Mucosa of rectum (tissue), 2 donors: Measurements from ENCODE around the gene RFLNA.

ENCODE experiments used
- H3K27ac ChIP-seq, 2 donors: one replicate each; pipeline ENCODE4 v1.7.0; 2013; ENCODE audit warnings: inconsistent platforms in 2 of 2, low read depth in 2 of 2, low read length in 2 of 2
- H3K27me3 ChIP-seq, 2 donors: one replicate each; pipeline ENCODE4 v1.7.0; 2013; ENCODE audit warnings: low read length in 2 of 2; ENCODE audit not compliant: control insufficient read depth in 2 of 2, insufficient read depth in 2 of 2
- H3K36me3 ChIP-seq, 2 donors: one replicate each; pipeline ENCODE4 v1.7.0; 2013; ENCODE audit warnings: low read length in 2 of 2; ENCODE audit not compliant: control insufficient read depth in 2 of 2, insufficient read depth in 2 of 2
- H3K4me1 ChIP-seq, 2 donors: one replicate each; pipeline ENCODE4 v1.7.0; 2013; ENCODE audit warnings: low read length in 2 of 2, mild to moderate bottlenecking in 1 of 2; ENCODE audit not compliant: control insufficient read depth in 2 of 2, insufficient read depth in 2 of 2
- H3K4me3 ChIP-seq, 2 donors: one replicate each; pipeline ENCODE4 v1.7.0; 2013; ENCODE audit warnings: low read length in 2 of 2
- H3K9ac ChIP-seq, 2 donors: one replicate each; pipeline ENCODE4 v1.7.0; 2013; ENCODE audit warnings: low read length in 2 of 2, low read depth in 1 of 2, mild to moderate bottlenecking in 1 of 2
- H3K9me3 ChIP-seq, 2 donors: one replicate each; pipeline ENCODE4 v1.7.0; 2013; ENCODE audit warnings: low read length in 2 of 2; ENCODE audit not compliant: control insufficient read depth in 2 of 2
- donor health status: healthy.
- donor health status: Normal muscosa, but diverticular disease.

Gene RFLNA

DNA sequence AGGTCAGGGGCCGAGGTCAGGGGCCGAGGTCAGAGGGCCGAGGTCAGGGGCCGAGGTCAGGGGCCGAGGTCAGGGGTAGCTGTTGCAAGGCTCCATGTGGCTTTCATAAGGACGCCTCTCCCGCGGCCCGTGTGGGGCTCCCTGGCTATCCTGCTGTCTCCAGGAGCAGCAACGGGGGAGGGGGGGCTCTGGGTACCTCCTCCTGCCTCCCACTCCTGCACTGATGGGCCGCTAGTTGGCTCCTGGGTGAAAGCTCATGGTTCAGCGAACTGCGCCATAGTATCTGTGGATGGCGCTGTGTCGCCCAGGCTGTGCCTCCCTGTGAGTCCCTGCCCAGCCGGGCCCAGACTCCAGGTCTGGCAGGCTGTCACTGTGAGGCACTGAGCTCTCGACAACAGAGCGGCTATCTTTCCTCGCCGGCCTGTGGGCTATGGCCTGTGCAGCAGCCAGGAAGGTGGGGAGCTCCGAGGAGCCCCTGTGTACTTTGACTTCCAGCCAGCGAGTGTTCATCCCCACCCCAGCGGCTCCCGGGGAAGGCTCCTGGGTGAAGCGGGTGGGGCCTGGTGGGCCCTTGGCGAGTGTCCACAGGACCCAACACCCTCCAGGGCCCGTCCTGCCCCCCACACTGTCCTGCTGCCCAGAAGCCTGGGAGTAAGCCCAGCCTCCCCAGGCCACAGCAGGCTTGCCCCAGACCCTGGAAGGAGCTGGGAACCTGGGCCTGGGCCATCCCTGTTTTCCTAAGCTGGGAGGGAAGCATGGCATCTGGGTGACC lies 8.1 kb downstream of the RFLNA start:
- H3K36me3 ChIP-seq: peaks cover 7 to 9% of the 10 kb centered on the region in 2 donors
- H3K27ac ChIP-seq: no peak overlapping the region
- H3K9me3 ChIP-seq: no peaks in the 10 kb centered on the region
- H3K27me3 ChIP-seq: no peaks in the 10 kb centered on the region
- H3K4me3 ChIP-seq: no peak overlapping the region
- peaks cover 0 to 1% of the 10 kb centered on the region in 2 donors for H3K4me1 ChIP-seq
- no peak overlapping the region for H3K9ac ChIP-seq

DNA sequence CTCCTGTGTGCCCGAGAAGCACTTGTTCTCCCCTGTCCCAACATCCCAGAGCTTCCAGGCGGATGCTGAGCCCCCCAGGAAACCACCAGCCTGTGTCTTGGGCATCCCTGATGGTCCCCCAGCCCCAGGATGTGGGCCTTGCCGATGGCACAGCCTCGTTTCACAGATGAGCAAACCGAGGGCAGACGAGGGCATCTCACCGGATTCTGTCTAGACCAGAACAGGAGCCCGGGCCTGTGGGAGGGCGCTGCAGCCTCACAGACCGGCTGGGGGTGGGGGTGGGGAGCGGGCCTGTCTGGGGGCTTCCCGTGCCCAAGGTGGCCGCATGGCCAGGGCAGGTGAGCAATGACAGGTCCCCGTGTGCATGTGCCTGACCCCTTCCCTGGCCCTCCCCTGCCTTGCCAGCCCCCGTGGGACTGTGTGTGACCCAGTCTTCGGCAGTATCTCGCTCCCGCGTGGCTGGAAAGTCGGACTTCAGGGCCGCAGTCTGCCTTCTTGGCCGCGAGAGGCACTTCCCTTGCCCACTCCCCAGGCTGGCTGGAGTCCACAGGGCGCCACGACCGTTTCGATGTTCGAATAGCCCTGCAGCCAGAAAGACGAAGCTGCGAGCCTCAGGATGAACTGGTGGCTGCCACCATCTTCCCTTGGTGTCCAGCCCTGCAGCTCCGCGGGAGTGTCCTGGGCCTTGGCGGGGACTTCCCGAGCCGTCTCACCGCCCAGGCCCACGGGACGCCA lies 8.9 kb downstream of the RFLNA start:
- no peaks in the 10 kb centered on the region for H3K9me3 ChIP-seq
- no peak overlapping the region for H3K27ac ChIP-seq
- peaks cover 5 to 7% of the 10 kb centered on the region in 2 donors for H3K36me3 ChIP-seq
- H3K27me3 ChIP-seq: no peaks in the 10 kb centered on the region
- H3K4me1 ChIP-seq: no peaks in the 10 kb centered on the region
- no peak overlapping the region for H3K9ac ChIP-seq
- H3K4me3 ChIP-seq: no peak overlapping the region

GRCh38 chr12:124304314-124304790 lies 9.5 kb downstream of the RFLNA start:
- Histone ChIP-seq H3K9me3 (no peaks in the 10 kb centered on the region), H3K27me3 (no peaks in the 10 kb centered on the region), H3K9ac (no peak overlapping the region), H3K4me1 (no peaks in the 10 kb centered on the region), H3K4me3 (no peak overlapping the region), H3K27ac (no peak overlapping the region), H3K36me3 (peaks cover 5 to 7% of the 10 kb centered on the region in 2 donors)

GRCh38 chr12:124305136-124305535 lies 10.2 kb downstream of the RFLNA start:
- H3K9me3 ChIP-seq: no peaks in the 10 kb centered on the region
- H3K36me3 ChIP-seq: peaks cover 5 to 7% of the 10 kb centered on the region in 2 donors
- no peak overlapping the region for H3K27ac ChIP-seq
- no peaks in the 10 kb centered on the region for H3K4me1 ChIP-seq
- H3K4me3 ChIP-seq: no peak overlapping the region
- no peak overlapping the region for H3K9ac ChIP-seq
- H3K27me3 ChIP-seq: no peaks in the 10 kb centered on the region

GRCh38 chr12:124305776-124306685 lies 11.1 kb downstream of the RFLNA start:
- Histone ChIP-seq H3K4me3 (no peak overlapping the region), H3K36me3 (peaks cover 2 to 5% of the 10 kb centered on the region in 2 donors), H3K9ac (no peak overlapping the region)

DNA sequence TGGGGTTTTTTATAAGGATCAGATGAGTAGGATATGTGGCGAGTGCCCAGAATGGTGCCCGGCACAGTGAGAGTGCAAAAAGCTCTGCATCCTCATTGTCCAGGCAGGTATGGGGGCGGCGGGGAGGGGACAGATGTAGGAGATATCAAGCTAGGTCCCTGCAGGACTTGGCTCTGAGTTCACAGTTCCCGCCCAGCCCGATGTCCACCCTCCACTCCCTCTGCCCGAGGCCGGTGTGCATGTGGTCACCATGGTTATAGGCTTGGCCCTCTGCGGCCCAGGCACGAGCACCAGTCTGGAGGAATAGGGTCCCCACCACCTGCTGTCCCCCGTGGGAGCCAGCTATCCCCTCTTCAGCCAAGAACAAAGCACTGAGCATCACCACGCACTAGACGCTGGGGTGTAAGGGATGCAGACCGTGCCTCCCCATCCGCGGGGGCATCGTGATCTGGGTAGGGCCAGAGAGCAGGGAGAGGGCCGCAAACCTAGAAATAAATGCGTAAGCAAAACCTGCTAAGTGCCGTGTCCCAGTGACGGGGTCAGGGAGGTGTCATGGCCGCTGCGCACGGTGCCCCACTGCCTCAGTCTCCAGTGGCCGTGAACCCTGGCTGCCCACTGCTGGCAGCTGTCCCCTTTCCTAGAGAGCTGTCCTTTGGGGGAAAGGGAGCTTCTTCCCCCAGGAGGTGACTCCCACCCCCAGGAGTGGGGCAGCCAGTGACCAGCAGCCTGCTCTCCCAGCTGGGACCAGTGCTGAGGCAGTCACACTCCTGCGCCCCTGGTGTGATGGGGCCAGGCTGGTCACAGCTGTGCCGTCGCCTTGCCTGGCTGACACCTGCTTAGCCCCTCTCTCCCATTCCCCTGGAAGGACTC lies 12.0 kb downstream of the RFLNA start:
- peaks cover 2% of the 10 kb centered on the region in 2 donors for H3K36me3 ChIP-seq
- no peaks in the 10 kb centered on the region for H3K27me3 ChIP-seq
- no peak overlapping the region for H3K9ac ChIP-seq
- H3K9me3 ChIP-seq: no peaks in the 10 kb centered on the region
- H3K4me3 ChIP-seq: no peak overlapping the region
- no peak overlapping the region for H3K27ac ChIP-seq
- H3K4me1 ChIP-seq: no peaks in the 10 kb centered on the region

More at GRCh38 chr12:124305776-124306685, 11.1 kb downstream of the RFLNA start:
- Histone ChIP-seq H3K27ac (no peak overlapping the region), H3K4me1 (no peaks in the 10 kb centered on the region), H3K27me3 (no peaks in the 10 kb centered on the region), H3K9me3 (no peaks in the 10 kb centered on the region)

DNA sequence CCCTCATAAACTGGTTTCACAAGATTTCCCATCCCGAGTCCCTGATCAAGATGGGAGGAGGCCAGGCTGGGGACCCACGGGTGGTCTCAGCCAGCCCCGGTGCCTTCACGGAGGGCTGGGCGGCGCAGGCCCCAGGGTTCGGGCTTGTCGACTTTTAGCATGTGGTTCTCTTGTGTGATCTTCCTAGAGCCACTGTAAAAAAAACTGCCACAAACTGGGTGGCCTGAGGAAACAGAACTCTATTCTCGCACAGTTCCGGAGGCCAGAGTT lies 12.6 kb downstream of the RFLNA start:
- H3K4me3 ChIP-seq: no peak overlapping the region
- H3K27ac ChIP-seq: no peak overlapping the region
- H3K9me3 ChIP-seq: no peaks in the 10 kb centered on the region
- H3K9ac ChIP-seq: no peak overlapping the region
- no peaks in the 10 kb centered on the region for H3K27me3 ChIP-seq
- peaks cover 0 to 3% of the 10 kb centered on the region in 2 donors for H3K36me3 ChIP-seq
- no peaks in the 10 kb centered on the region for H3K4me1 ChIP-seq

GRCh38 chr12:124308741-124309140 lies 13.8 kb downstream of the RFLNA start:
- Histone ChIP-seq H3K4me1 (no peaks in the 10 kb centered on the region), H3K27me3 (no peaks in the 10 kb centered on the region), H3K27ac (no peak overlapping the region), H3K9me3 (no peaks in the 10 kb centered on the region), H3K4me3 (no peak overlapping the region), H3K9ac (no peak overlapping the region), H3K36me3 (peaks cover 6 to 7% of the 10 kb centered on the region in 2 donors)

GRCh38 chr12:124309231-124309630 lies 14.3 kb downstream of the RFLNA start:
- Histone ChIP-seq H3K4me3 (no peak overlapping the region), H3K9me3 (no peaks in the 10 kb centered on the region), H3K27me3 (no peaks in the 10 kb centered on the region), H3K27ac (no peak overlapping the region), H3K9ac (no peak overlapping the region), H3K4me1 (no peaks in the 10 kb centered on the region), H3K36me3 (peaks cover 7 to 9% of the 10 kb centered on the region in 2 donors)
